Measurements from ENCODE around the gene PLRG1.

PLRG1 gene

DNA sequence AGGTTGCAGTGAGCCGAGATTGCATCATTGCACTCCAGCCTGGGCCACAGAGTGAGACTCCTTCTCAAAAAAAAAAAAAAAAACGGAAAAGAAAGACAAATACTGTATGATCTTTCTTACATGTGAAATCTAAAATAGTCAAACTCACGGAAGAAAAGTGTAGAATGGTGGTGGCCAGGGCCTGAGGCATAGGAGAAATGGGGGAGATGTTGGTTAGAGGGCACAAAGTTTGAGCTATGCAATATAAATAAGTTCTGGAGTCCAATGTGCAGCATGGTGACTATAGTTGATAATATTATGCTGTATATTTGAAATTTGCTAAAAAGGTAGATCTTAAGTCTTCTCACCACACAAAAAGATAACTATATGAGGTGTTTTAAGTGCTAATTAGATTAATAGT is 41.7 kb upstream of the PLRG1 start:
- in situ Hi-C loops (cut with HindIII; ENCODE audit: low pct_ligation_motif_present, low sequenced_read_pairs), result no loop called here
- Histone ChIP-seq H3K36me3 (replicated peaks) (no peaks in the 10 kb centered on the region), H3K27ac (no peak overlapping the region), H3K27me3 (replicated peaks) (no peaks in the 10 kb centered on the region), H3K4me3 (ENCODE audit: low read depth, low read length) (no peak overlapping the region)
- TF ChIP-seq, protein P1, sequence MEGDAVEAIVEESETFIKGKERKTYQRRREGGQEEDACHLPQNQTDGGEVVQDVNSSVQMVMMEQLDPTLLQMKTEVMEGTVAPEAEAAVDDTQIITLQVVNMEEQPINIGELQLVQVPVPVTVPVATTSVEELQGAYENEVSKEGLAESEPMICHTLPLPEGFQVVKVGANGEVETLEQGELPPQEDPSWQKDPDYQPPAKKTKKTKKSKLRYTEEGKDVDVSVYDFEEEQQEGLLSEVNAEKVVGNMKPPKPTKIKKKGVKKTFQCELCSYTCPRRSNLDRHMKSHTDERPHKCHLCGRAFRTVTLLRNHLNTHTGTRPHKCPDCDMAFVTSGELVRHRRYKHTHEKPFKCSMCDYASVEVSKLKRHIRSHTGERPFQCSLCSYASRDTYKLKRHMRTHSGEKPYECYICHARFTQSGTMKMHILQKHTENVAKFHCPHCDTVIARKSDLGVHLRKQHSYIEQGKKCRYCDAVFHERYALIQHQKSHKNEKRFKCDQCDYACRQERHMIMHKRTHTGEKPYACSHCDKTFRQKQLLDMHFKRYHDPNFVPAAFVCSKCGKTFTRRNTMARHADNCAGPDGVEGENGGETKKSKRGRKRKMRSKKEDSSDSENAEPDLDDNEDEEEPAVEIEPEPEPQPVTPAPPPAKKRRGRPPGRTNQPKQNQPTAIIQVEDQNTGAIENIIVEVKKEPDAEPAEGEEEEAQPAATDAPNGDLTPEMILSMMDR (IDR thresholded peaks at IDR 0.05; ENCODE audit: low read depth, low read length, missing control alignments), result no peak
- DNase-seq, result no peak

DNA sequence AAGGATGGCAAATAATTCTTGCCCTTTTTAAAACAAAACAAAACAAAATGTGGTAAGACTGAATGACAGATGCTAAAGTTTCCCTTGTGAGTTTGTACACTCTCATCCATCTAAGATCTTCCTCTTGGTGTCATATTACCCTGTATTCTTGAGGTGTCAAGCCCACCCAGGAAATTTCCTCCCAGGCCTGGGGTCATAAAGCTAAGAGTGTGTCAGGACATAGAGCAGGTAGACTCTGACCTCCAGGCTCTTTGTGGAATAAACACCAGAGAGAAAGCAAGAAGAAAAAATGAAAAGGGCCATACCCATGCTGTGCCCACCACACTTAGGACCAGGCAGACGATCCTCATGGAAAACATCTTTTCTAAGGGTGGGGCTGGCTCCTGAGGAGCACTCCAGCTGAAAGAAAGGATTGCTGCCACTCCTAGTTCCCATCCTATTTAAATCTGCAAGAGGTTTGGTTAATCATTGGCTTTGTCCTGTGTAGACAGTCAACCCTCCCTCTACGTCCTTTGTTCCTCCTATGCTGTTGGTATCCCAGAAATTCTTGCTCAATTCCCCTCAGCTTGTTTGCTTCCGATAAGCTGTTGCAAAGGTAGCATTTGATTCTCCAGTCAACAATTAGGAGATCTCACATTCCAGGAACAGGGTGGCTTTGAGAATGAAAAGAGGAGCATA is 40.3 kb upstream of the PLRG1 start, which contains the start of gene FGA:
Gene FGA, minus strand, starts transcription at position 414 of the 678 bp plus-strand sequence. Its CDS starts 55 bp downstream, at position 359.
- TF ChIP-seq, protein P1 (IDR thresholded peaks at IDR 0.05; ENCODE audit: low read depth, low read length, missing control alignments), result no peak
- in situ Hi-C loops (cut with HindIII; ENCODE audit: low pct_ligation_motif_present, low sequenced_read_pairs), result no loop called here

DNA sequence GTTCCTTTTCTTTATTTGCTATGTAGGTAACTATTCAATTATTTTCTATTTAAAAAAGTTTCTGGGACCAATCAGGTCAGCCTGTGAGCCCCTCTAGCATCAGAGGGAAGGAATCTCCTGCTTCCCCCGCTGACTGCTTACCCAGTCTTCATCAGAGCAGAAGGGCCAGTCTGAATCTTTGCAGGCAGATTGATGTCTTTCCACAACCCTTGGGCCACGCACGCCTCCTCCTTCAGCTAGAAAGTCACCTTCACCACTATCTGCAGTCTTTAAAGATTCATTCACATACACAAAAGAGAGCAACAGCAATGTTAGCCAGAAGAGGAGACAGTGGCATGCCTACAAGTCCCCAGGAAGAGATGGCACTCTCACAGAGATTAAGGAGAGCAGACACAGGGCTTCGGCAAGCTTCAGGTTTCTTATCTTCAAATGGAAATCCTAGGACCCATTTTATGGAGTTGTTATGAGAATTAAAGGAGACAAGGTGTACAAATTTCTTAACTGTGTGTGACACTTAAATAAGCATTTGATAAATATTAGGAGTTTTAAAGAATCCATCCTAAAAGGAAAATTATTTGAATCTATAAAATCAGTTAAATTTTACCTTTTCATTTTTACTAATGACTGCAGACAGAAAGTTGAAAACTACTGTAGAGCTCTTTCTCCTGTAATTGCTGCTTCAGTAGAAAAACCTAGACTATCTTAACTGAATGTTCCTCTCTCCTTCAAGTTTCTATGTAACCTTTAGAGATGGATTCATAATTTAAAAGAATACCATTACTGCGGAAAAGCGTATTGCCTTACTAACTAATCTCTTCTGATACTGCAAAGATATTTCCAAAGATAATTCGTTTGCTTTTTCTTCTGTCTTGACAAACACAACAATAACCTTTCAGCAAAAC is 39.3 kb upstream of the PLRG1 start:
- DNase-seq, result no peak
- in situ Hi-C loops (cut with HindIII; ENCODE audit: low pct_ligation_motif_present, low sequenced_read_pairs), result no loop called here
- no peak overlapping the region for H3K4me3 ChIP-seq (ENCODE audit: low read depth, low read length)
- H3K27me3 ChIP-seq (replicated peaks), result no peaks in the 10 kb centered on the region
- H3K36me3 ChIP-seq (replicated peaks), result no peaks in the 10 kb centered on the region
- TF ChIP-seq, protein P1 (IDR thresholded peaks at IDR 0.05; ENCODE audit: low read depth, low read length, missing control alignments), result no peak
- H3K27ac ChIP-seq, result no peak overlapping the region

More for the DNA sequence above, 40.3 kb upstream of the PLRG1 start, which contains the start of gene FGA:
- Histone ChIP-seq H3K4me3 (ENCODE audit: low read depth, low read length) (no peak within 1 kb of the TSS), H3K27me3 (replicated peaks) (no peaks in the 10 kb centered on the region), H3K27ac (no peak within 1 kb of the TSS), H3K36me3 (replicated peaks) (no peaks in the 10 kb centered on the region)
- no peak for DNase-seq

DNA sequence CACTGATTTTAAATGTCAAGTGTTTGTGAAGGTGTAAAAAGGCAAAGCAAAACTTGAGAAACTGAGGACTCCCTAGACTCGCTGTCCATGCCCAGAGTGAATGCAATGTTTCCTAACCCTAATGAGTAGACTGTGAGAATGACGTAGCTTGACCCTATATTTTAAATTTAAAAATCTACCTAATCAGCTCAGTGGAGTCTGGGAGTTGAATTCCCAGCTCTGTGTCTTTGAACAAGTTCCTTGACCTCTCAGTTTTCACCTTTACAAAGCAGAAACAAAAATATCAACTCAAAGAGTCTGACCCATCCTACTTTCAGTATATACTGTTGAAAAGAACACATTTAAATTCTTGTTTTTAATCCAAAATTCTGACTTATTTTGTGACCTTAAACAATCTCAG is 38.0 kb upstream of the PLRG1 start:
- H3K4me3 ChIP-seq (ENCODE audit: low read depth, low read length), result no peak overlapping the region
- H3K36me3 ChIP-seq (replicated peaks), result no peaks in the 10 kb centered on the region
- no peak overlapping the region for H3K27ac ChIP-seq
- no peaks in the 10 kb centered on the region for H3K27me3 ChIP-seq (replicated peaks)
- in situ Hi-C loops (cut with HindIII; ENCODE audit: low pct_ligation_motif_present, low sequenced_read_pairs), result no loop called here
- TF ChIP-seq, protein P1 (IDR thresholded peaks at IDR 0.05; ENCODE audit: low read depth, low read length, missing control alignments), result no peak
- DNase-seq, result no peak

DNA sequence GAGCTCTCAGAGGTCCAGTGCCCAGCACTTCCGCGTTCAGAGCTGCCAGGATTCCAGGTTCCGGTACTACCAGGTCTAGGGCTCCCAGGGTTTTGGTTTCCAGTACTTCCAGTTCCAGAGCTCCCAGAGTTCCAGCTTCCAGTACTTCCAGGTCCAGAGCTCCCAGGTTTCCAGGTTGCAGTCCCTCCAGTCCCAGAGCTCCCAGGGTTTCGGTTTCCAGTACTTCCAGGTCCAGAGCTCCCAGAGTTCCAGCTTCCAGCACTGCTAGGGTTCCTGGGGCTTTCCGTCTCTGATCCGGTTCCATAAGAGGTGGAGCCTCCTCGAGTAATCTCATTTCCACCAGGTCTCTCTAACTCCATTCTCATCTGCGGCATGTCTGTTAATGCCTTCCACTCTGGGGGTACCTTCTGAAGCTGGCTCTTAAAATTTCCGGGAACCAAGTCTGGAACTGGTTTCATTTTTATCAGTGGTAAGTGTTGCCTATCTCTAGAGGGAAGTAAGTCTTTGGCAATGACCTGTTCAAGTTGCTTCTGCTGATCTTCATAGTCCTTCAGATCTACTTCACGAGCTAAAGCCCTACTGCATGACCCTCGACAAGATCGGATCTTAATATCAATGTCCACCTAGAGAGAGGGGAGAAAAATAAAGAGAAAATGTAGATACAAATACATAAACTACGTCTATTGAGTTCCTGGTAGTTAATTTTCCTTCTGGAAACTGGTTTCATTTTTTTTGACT is 36.3 kb upstream of the PLRG1 start:
- in situ Hi-C loops (cut with HindIII; ENCODE audit: low pct_ligation_motif_present, low sequenced_read_pairs), result no loop called here
- Histone ChIP-seq H3K27me3 (replicated peaks) (no peaks in the 10 kb centered on the region), H3K27ac (no peak overlapping the region), H3K36me3 (replicated peaks) (no peaks in the 10 kb centered on the region), H3K4me3 (ENCODE audit: low read depth, low read length) (no peak overlapping the region)
- no peak for DNase-seq
- TF ChIP-seq, protein P1 (IDR thresholded peaks at IDR 0.05; ENCODE audit: low read depth, low read length, missing control alignments), result no peak

Data from brain microvascular endothelial cell (primary cell).